BLaER1 (cell line): ENCODE results near the gene TMEM145.
"Not testable (repeated sequence)": the region's sequence is repeated elsewhere in the genome, so short reads cannot be mapped to it uniquely, and the experiment has no call there.

Experiments
- H3K27ac ChIP-seq: shearing (Covaris generic); formaldehyde crosslinking; 2 replicates; pipeline ENCODE4 v1.8.1; 2022
- H3K27me3 ChIP-seq: shearing (Covaris generic); formaldehyde crosslinking; 2 replicates; pipeline ENCODE4 v1.8.1; 2022
- H3K36me3 ChIP-seq: shearing (Covaris generic); formaldehyde crosslinking; 2 replicates; pipeline ENCODE4 v1.8.1; 2022
- H3K4me1 ChIP-seq: shearing (Covaris generic); formaldehyde crosslinking; 2 replicates; pipeline ENCODE4 v1.8.1; 2022
- H3K4me2 ChIP-seq: shearing (Covaris generic); formaldehyde crosslinking; 2 replicates; pipeline ENCODE4 v1.8.1; 2022
- H3K4me3 ChIP-seq: shearing (Covaris generic); formaldehyde crosslinking; 2 replicates; pipeline ENCODE4 v1.8.1; 2022
- H3K9ac ChIP-seq: shearing (Covaris generic); formaldehyde crosslinking; 2 replicates; pipeline ENCODE4 v1.8.1; 2022
- H3K9me3 ChIP-seq: shearing (Covaris generic); formaldehyde crosslinking; 2 replicates; pipeline ENCODE4 v1.8.1; 2022
- H4K20me1 ChIP-seq: shearing (Covaris generic); formaldehyde crosslinking; 2 replicates; pipeline ENCODE4 v1.8.1; 2022
- Cebpa-rat ChIP-seq: shearing (Covaris generic); IDR thresholded peaks from 2 replicates; pipeline ENCODE4 v1.8.1; 2022

TMEM145 gene

GRCh38 chr19:42324655-42325307 lies 11.7 kb downstream of the TMEM145 start:
- Histone ChIP-seq H3K36me3 (no peaks in the 10 kb centered on the region), H3K9ac (peak overlapping the region; percentile 27; the same call in 1 of the 2 replicates), H3K9me3 (no peaks in the 10 kb centered on the region), H4K20me1 (peaks cover 34% of the 10 kb centered on the region), H3K4me3 (peak overlapping the region; percentile 60), H3K27ac (no peak overlapping the region), H3K27me3 (peaks cover 50% of the 10 kb centered on the region), H3K4me1 (peaks cover 33% of the 10 kb centered on the region), H3K4me2 (peak overlapping the region; percentile 73)
- no peak for TF ChIP-seq Cebpa-rat

DNA sequence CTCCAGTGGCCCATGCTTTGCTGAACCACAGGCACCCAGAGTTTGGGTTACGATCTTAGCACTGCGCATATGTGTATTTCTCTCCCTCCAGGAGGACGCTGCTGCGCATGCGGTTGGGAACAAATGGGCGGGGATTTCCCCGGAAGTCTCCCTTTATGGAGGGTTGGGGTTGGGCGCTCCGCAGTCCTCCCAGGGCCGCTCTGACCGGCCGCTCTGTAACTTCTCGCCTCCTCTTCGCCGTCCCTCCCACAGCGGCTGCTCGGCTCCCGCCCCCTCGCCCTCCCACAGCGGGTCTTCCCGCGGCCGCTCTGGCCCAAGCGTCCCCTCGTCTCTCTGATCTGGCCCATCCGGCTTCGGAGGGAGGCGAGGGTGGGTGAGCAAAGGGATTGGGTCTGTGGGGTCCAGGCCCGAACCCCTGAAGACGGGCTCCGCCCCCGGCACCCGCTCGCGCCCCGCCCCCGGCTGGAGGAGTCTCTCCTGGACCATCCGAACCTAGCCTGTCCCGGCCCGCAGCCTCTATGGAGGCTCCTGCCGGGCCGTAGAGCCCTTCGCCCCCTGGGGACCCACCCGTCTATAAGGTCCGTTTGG lies 12.3 kb downstream of the TMEM145 start, which contains the start of gene MEGF8:
Gene MEGF8, plus strand, starts transcription at position 328 of the 588 bp plus-strand sequence. CDS start 609 bp downstream, outside the sequence.
- Histone ChIP-seq H4K20me1 (peaks cover 40% of the 10 kb centered on the region), H3K9ac (peak within 1 kb of the TSS; percentile 86), H3K4me1 (peaks cover 33% of the 10 kb centered on the region), H3K27me3 (peaks cover 47% of the 10 kb centered on the region), H3K4me3 (peak within 1 kb of the TSS; percentile 95), H3K9me3 (no peaks in the 10 kb centered on the region), H3K4me2 (peak within 1 kb of the TSS; percentile 99), H3K36me3 (no peaks in the 10 kb centered on the region), H3K27ac (peak within 1 kb of the TSS; percentile 85)
- TF ChIP-seq Cebpa-rat, result no peak

DNA sequence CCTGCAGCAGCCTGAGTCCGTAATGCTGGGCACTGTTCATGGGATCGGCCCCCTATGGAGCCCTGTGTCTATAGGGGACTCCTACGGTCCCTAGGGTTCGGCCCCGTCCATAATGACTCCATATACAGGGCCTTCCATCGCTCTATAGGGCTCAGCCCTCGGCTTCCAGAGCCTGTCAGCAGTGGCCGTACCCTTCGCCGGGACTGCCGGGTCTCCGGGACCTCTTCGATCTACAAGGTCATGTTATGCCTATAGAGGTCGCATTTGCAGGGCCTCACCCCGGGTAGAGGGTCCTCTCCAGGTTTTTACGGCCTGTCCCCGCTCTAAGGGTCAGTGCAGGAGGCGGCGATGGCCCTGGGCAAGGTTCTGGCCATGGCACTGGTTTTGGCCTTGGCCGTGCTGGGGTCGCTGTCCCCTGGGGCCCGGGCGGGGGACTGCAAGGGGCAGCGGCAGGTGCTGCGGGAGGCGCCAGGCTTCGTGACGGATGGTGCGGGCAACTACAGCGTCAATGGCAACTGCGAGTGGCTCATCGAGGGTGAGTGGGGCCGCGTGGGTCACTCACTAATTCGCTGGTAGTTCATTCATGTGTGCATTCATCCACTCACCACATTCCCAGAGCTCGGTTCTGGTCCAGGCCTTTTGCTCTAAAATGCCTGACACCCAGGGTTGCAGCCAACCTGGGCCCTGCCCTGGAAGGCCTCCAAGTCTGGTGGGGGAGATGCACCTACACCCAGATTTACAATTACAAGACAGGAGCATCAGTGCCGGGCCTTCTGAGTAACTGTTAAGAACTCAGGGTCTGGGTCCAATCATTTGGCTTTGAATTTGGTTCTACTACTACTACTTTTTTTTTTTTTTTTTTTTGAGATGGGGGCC lies 13.0 kb downstream of the TMEM145 start:
- H3K4me3 ChIP-seq, result peak overlapping the region; percentile 95
- H3K9me3 ChIP-seq, result no peaks in the 10 kb centered on the region
- no peaks in the 10 kb centered on the region for H3K36me3 ChIP-seq
- peak overlapping the region; percentile 85 for H3K27ac ChIP-seq
- H4K20me1 ChIP-seq, result peaks cover 47% of the 10 kb centered on the region
- H3K9ac ChIP-seq, result peak overlapping the region; percentile 86
- peaks cover 40% of the 10 kb centered on the region for H3K27me3 ChIP-seq
- peaks cover 33% of the 10 kb centered on the region for H3K4me1 ChIP-seq
- peak overlapping the region; percentile 99 for H3K4me2 ChIP-seq
- no peak for TF ChIP-seq Cebpa-rat

DNA sequence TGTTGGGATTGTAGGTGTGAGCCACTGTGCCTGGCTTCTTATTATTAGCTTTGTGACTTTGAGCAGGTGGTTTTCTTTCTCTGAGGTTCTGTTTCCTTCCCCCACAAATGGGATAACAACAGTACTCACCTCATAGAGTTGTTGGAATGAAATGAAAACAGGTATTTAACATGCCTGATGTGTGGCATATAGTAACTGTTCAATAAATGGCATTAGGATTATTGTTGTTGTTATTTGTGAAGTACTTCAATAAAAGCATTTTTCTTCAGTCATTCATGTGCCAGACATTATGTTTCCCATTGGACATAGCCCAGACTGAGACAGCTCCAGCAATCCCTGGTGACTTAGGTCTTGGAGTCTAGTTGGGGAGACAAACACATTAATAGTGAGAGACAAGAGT lies 13.9 kb downstream of the TMEM145 start:
- H4K20me1 ChIP-seq, result peaks cover 56% of the 10 kb centered on the region
- TF ChIP-seq Cebpa-rat, result no peak
- peak overlapping the region; percentile 95 for H3K4me3 ChIP-seq
- peaks cover 3% of the 10 kb centered on the region; the same call in 1 of the 2 replicates for H3K36me3 ChIP-seq
- peaks cover 33% of the 10 kb centered on the region for H3K4me1 ChIP-seq
- peak overlapping the region; percentile 99 for H3K4me2 ChIP-seq
- peak overlapping the region; percentile 86; the same call in 1 of the 2 replicates for H3K9ac ChIP-seq
- H3K27ac ChIP-seq, result no peak overlapping the region
- peaks cover 32% of the 10 kb centered on the region for H3K27me3 ChIP-seq
- no peaks in the 10 kb centered on the region for H3K9me3 ChIP-seq

DNA sequence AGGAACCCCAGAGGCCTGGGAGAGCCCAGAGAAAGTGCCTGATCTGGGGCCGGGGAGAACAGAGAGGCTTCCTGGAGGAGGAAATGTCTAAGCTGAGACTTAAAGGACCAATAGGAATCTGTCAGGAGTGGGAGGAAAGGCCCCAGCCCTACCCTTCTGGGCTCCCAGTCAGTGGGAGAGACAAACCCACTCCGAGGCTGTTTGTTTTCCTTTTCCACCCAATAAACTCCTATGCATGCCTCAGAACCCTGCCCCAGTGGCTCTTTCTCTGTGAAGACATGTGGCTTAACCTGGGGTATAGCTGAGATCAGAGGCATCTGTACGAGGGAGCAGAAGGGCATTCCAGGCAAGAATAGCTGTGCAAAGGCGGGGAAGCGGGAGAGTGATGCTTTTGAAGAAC lies 14.3 kb downstream of the TMEM145 start:
- peak overlapping the region; percentile 99 for H3K4me2 ChIP-seq

GRCh38 chr19:42328106-42328505 lies 15.0 kb downstream of the TMEM145 start:
- Histone ChIP-seq H4K20me1 (peaks cover 67% of the 10 kb centered on the region), H3K9ac (0 out of 2 replicates have a peak overlapping the region, but pooled peaks have one; percentile 86), H3K4me1 (peaks cover 33% of the 10 kb centered on the region), H3K36me3 (peaks cover 12% of the 10 kb centered on the region), H3K9me3 (no peaks in the 10 kb centered on the region), H3K4me3 (no peak overlapping the region), H3K27me3 (peaks cover 20% of the 10 kb centered on the region), H3K4me2 (peak overlapping the region; percentile 99), H3K27ac (no peak overlapping the region)
- TF ChIP-seq Cebpa-rat, result no peak

More for the DNA sequence above, 14.3 kb downstream of the TMEM145 start:
- Histone ChIP-seq H3K4me3 (no peak overlapping the region), H3K27me3 (peaks cover 28% of the 10 kb centered on the region), H3K9ac (peak overlapping the region; percentile 86; the same call in 1 of the 2 replicates), H4K20me1 (peaks cover 60% of the 10 kb centered on the region), H3K36me3 (peaks cover 7% of the 10 kb centered on the region; the same call in 1 of the 2 replicates), H3K27ac (no peak overlapping the region), H3K9me3 (no peaks in the 10 kb centered on the region), H3K4me1 (peaks cover 33% of the 10 kb centered on the region)
- no peak for TF ChIP-seq Cebpa-rat

- Histone ChIP-seq H3K4me2 (no peak overlapping the region), H3K36me3 (peaks cover 20% of the 10 kb centered on the region), H3K4me3 (no peak overlapping the region), H3K9me3 (no peaks in the 10 kb centered on the region), H3K4me1 (peaks cover 40% of the 10 kb centered on the region), H3K27ac (no peak overlapping the region), H3K27me3 (peaks cover 13% of the 10 kb centered on the region), H4K20me1 (peaks cover 75% of the 10 kb centered on the region), H3K9ac (no peak overlapping the region)
- TF ChIP-seq Cebpa-rat, result no peak
Observed at GRCh38 chr19:42328854-42329253, 15.7 kb downstream of the TMEM145 start.

- no peak overlapping the region for H3K4me3 ChIP-seq
- no peak overlapping the region for H3K4me2 ChIP-seq
- no peaks in the 10 kb centered on the region for H3K27me3 ChIP-seq
- H3K27ac ChIP-seq, result no peak overlapping the region
- peaks cover 29% of the 10 kb centered on the region for H3K36me3 ChIP-seq
- H4K20me1 ChIP-seq, result peaks cover 85% of the 10 kb centered on the region
- no peak overlapping the region for H3K9ac ChIP-seq
- H3K4me1 ChIP-seq, result peaks cover 40% of the 10 kb centered on the region
- no peak for TF ChIP-seq Cebpa-rat
- no peaks in the 10 kb centered on the region for H3K9me3 ChIP-seq
Observed at GRCh38 chr19:42330241-42330711, 17.2 kb downstream of the TMEM145 start.

GRCh38 chr19:42331333-42331732 lies 18.2 kb downstream of the TMEM145 start:
- not testable (repeated sequence) for H3K9me3 ChIP-seq, H3K9ac ChIP-seq, H3K27ac ChIP-seq, H3K4me3 ChIP-seq, H3K27me3 ChIP-seq, H3K4me2 ChIP-seq
- Histone ChIP-seq H3K4me1 (peaks cover 37% of the 10 kb centered on the region), H3K36me3 (peaks cover 37% of the 10 kb centered on the region), H4K20me1 (peaks cover 93% of the 10 kb centered on the region)
